Measurements from ENCODE around the gene NWD2.
"Not testable (repeated sequence)": the region's sequence is repeated elsewhere in the genome, so short reads cannot be mapped to it uniquely, and the experiment has no call there.

Gene NWD2, protein sequence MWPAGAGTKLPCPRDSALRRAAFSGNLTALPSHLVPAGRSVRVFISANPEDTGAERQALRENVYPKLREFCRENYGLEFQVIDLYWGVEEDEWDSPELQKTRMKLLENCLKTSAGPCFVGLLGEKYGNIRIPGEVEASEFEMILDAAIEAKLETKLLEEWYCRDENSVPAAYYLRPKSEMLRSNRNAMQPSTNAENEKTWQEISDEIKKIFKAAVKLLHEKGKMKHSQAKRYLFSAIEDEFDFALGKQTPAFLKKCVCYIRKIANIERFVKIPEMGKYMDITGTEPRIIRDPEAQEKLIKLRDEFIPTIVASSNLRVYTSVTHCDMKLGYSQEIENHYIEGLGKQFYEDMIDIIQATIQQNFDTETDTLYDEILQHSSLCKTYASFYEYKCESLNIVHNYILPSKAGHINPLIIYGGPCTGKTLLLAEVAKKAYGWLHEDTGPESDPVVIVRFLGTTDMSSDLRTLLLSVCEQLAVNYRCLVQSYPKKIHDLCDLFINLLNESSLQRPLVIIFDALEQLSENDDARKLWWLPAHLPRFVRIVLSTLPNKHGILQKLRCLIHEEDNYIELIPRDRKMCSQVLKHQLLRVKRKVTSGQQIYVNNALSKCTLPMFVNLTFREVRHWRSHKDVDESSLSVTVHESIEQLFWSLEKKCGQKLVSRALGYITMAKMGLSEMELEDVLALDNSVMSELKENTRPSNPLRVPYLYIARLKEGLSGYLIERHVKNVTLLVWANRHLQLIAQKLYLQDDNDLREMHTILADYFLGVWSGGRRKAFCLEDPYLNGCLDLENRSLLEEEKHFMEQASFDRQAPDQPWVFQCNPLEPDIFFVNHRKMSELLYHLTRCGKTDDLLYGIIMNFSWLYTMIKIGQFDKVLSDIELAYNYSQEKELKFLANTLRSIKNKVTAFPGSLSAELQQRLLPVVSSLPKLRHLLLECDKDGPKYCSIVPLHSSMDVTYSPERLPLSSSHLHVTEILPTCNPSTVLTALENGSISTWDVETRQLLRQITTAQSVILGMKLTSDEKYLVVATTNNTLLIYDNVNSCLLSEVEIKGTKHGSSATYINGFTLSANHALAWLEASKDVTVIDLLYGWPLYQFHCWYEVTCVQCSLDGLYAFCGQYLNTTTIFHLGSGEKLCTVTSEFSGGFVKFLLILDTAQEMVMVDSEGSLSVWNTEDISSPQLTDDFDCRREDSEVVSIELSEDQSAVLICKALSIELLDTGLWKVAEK (N-terminal part only)

DNA sequence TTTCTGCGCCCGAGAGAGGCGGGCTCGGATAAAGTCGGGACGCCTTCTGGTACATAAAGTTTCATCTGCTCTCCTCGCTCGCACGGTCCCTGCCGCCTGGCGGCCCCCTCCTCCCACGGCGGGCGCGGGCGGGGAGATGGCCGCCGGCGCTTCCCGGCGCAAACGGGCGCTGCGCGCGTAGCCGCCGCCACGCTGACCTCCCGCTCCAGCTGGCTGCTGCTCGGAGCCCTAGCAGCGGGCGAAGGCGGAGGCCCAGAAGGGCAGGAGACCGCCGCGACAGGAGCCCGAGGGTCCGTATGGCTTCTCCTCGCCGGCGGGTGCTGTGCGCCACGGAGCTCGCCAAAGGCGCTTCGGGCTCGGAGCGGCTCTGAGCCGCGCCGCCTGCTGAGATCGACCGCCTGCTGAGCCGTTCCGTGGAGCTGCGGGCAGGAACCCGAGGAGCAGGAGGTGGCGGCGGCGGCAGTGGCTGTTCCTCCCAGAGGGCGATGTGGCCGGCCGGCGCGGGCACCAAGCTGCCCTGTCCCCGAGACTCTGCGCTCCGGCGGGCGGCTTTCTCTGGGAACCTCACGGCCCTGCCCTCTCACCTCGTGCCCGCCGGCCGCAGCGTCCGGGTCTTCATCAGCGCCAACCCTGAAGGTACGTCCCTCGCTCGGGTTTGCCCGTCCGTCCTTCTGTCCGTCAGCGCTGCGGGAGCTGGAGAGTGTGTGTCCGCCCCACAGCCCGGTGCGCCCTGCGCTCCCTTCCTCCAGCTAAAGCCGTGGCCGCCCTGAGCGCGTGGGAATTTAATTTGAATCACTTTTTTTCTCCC is at the start of gene NWD2:
Gene NWD2 (plus strand): TSS at position 161 of the 808 bp plus-strand sequence. CDS start 325 bp downstream, at position 486.
- no peaks in the 10 kb centered on the region for H3K9me3 Mint-ChIP-seq
- DNase-seq = no peak
- peaks cover 37% of the 10 kb centered on the region for H3K27me3 Mint-ChIP-seq
- H3K36me3 Mint-ChIP-seq (ENCODE audit: low read depth) = no peaks in the 10 kb centered on the region
- no peak within 1 kb of the TSS for H3K4me3 Mint-ChIP-seq
- ATAC-seq = no peak
- H3K27ac Mint-ChIP-seq = no peak within 1 kb of the TSS
- peaks cover 1% of the 10 kb centered on the region for H3K4me1 Mint-ChIP-seq

DNA sequence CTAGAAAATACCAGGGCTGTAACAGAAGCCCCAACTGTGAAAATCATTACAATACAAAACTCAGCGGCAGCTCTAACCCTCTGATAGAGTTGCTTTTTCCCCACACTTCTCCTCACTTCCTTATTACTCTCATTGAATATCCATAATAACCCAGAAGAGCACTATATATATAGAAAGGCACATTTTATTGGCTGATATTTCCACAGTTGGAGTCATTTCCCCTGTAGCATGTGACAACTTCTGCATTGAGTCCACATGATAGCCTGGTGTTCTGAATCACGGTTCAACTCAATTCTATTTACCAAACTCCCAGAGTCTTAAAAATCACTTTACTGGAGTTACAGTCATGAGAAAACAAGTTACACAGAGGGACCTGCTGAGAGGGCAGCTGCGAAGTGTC is 46.6 kb upstream of the NWD2 start:
- Mint-ChIP-seq H3K9me3 (no peaks in the 10 kb centered on the region), H3K4me3 (no peak overlapping the region), H3K36me3 (ENCODE audit: low read depth) (no peaks in the 10 kb centered on the region), H3K27me3 (no peaks in the 10 kb centered on the region), H3K27ac (no peak overlapping the region), H3K4me1 (no peaks in the 10 kb centered on the region)
- DNase-seq (no peak), ATAC-seq (no peak)

DNA sequence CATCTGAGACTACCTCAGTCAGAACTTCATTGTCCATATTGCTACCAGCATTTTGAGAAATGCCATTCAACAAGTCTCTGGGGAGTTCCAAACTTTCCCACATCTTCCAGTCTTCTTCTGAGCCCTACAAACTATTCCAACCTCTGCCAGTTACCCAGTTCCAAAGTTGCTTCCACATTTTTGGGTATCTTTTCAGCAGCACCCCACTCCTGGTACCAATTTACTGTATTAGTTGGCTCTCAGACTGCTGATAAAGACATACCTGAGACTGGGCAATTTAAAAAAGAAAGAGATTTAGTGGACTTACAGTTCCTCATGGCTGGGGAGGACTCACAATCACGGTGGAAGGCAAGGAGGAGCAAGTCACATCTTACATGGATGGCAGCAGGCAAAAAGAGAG is 39.8 kb upstream of the NWD2 start:
- H3K27ac Mint-ChIP-seq; DNase-seq; H3K27me3 Mint-ChIP-seq; H3K36me3 Mint-ChIP-seq (ENCODE audit: low read depth); ATAC-seq; H3K4me1 Mint-ChIP-seq; H3K4me3 Mint-ChIP-seq: not testable (repeated sequence)
- H3K9me3 Mint-ChIP-seq = peaks cover 16% of the 10 kb centered on the region

DNA sequence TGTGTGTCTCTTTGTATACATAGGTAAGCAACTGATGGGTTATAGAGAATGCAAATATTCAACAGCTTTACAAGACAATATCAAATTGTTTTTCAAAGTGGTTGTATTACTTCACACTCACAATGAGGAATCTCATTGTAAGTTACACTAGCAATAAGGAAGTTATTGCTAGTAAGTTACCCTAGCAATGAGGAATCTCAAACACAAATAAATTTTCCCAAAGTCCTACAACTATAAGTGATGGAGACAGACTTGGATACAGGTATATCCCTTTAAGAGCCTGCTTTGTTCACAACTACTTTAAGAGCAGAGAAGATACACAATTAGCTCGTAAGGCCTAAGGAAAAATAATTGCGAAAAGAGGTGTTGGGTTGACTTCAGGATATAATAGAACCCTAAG is 28.3 kb upstream of the NWD2 start:
- H3K4me3 Mint-ChIP-seq = no peak overlapping the region
- H3K9me3 Mint-ChIP-seq = no peaks in the 10 kb centered on the region
- no peak overlapping the region for H3K27ac Mint-ChIP-seq
- no peaks in the 10 kb centered on the region for H3K4me1 Mint-ChIP-seq
- H3K36me3 Mint-ChIP-seq (ENCODE audit: low read depth) = no peaks in the 10 kb centered on the region
- no peak for DNase-seq
- no peak for ATAC-seq
- peaks cover 3% of the 10 kb centered on the region for H3K27me3 Mint-ChIP-seq

DNA sequence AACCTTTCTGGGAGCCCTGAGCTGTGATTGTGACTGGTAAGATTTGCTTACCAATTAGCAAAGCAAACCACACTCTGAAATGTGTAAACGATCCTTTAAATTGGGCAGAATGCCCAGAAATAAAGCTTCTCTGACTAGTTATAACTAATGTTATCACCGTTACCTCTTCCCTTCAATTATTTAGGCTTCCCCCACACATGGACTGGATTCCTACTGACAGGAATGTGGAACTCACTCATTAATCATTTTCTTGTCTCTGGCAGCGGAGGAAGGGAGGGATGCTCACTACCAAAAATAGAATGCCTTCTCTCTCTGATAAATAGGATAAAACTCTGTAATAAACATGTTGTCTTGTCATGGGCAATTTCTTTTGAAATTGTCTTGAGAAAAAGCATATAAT is 25.3 kb upstream of the NWD2 start:
- Mint-ChIP-seq H3K4me3 (no peak overlapping the region), H3K9me3 (no peaks in the 10 kb centered on the region), H3K36me3 (ENCODE audit: low read depth) (no peaks in the 10 kb centered on the region), H3K27ac (no peak overlapping the region), H3K4me1 (no peaks in the 10 kb centered on the region), H3K27me3 (peaks cover 3% of the 10 kb centered on the region)
- DNase-seq (no peak), ATAC-seq (no peak)

DNA sequence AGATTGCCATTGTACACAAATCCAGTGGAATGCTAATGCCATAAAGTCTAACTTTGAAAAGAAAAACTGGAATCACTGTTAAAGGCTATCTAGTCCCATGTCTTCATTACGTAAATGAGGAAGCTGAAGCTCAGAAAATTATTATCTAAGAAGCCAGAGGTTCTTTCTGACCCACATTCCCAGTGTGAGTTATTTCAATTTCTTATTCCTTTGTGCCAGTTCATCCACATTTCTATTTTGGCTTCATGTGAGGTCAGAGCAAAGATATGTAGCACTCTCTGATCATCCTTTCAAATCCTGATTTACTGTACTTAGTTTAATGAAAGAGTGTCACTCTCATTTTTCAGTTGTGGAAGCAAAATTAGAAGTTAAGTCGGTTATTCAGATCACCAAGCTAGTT is 24.6 kb upstream of the NWD2 start:
- H3K4me3 Mint-ChIP-seq = no peak overlapping the region
- DNase-seq = no peak
- peaks cover 3% of the 10 kb centered on the region for H3K27me3 Mint-ChIP-seq
- no peaks in the 10 kb centered on the region for H3K36me3 Mint-ChIP-seq (ENCODE audit: low read depth)
- H3K27ac Mint-ChIP-seq = no peak overlapping the region
- no peaks in the 10 kb centered on the region for H3K9me3 Mint-ChIP-seq
- H3K4me1 Mint-ChIP-seq = no peaks in the 10 kb centered on the region
- ATAC-seq = no peak

DNA sequence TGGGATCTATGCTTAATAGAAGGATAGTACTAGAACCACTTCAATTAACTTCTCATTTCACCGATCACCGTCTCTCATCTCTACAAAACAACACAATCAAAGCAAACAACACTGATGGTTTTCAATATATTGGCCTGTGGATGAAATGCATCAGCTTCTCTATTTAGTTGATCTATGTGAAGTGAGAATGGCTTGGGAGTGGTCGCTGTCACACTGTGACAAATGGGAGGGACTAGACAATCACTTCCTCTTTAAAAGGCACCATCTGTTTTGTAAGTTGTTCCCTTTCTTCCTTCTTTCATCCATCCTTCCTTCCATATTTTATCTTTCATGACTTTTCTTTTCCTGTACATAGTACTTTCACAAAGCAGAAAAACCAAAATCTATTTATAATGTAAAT is 23.9 kb upstream of the NWD2 start:
- H3K27me3 Mint-ChIP-seq = peaks cover 3% of the 10 kb centered on the region
- no peak for ATAC-seq

DNA sequence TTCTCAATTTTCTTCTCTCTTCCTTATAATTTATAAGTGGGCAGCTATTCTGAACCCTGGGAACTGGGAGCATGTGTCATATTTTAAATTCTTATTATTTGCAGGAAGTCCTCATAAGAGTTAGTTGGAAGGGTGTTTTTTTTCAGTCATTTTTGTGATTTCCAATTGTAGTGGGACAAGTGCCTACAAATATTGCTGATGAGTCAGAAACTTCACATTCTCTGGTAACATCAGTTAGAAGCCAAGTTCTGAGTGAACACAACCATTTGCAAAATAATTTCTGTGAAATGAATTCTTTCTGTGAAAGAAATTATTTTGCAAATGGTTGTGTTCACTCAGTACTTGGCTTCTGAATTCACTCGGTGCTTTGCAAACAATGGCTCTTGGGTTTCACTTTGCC is 20.8 kb upstream of the NWD2 start:
- no peak overlapping the region for H3K27ac Mint-ChIP-seq
- H3K4me3 Mint-ChIP-seq = no peak overlapping the region
- ATAC-seq (no peak), DNase-seq (no peak)
- peaks cover 3% of the 10 kb centered on the region for H3K27me3 Mint-ChIP-seq
- H3K36me3 Mint-ChIP-seq (ENCODE audit: low read depth) = no peaks in the 10 kb centered on the region
- H3K4me1 Mint-ChIP-seq = no peaks in the 10 kb centered on the region
- H3K9me3 Mint-ChIP-seq = no peaks in the 10 kb centered on the region

More for the DNA sequence above, 23.9 kb upstream of the NWD2 start:
- Mint-ChIP-seq H3K4me1 (no peaks in the 10 kb centered on the region), H3K9me3 (no peaks in the 10 kb centered on the region), H3K4me3 (no peak overlapping the region), H3K36me3 (ENCODE audit: low read depth) (no peaks in the 10 kb centered on the region), H3K27ac (no peak overlapping the region)
- DNase-seq = no peak

DNA sequence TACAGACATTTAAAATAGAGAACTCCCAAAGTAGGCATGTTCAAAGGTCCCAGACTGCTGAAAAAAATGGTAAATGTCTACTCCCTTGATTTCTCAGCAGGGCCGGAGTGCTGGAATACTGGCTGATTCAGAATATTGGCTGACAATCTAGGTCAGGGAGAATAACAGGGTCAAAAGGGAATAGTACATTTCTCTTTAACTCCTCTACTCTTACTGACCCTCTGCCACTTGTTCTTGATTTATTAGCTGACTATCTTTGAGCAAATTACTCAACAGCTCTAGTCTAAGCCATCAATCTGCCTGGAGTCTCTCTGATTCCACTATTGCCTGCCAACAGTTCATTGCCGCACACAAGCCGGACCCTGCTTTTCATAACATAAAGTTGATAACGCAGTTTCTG is 19.7 kb upstream of the NWD2 start:
- Mint-ChIP-seq H3K4me1 (no peaks in the 10 kb centered on the region), H3K4me3 (no peak overlapping the region), H3K27ac (no peak overlapping the region), H3K27me3 (no peaks in the 10 kb centered on the region), H3K9me3 (no peaks in the 10 kb centered on the region), H3K36me3 (ENCODE audit: low read depth) (no peaks in the 10 kb centered on the region)
- no peak for ATAC-seq
- DNase-seq = no peak

DNA sequence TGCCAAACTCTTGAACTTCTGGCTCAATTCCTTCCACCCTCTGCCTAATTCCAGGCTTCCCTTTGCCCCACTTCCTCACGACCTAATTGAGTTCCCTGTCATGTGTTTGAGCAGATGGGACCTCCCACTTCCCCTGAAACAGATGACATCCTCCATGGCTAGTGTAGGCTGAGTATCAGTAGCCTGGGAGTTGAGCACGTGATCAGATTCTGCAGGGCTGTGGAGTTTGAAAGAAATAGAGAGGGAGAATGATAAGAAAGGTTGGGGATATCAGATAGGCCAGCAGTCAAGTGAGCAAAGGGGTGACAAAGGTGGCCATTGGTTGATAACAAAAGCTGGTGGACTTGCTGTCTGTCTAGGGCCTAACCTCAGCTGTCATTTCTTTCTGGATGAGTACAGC is 18.8 kb upstream of the NWD2 start:
- no peaks in the 10 kb centered on the region for H3K4me1 Mint-ChIP-seq
- H3K4me3 Mint-ChIP-seq = no peak overlapping the region
- H3K27ac Mint-ChIP-seq = no peak overlapping the region
- no peak for DNase-seq
- no peaks in the 10 kb centered on the region for H3K36me3 Mint-ChIP-seq (ENCODE audit: low read depth)
- no peak for ATAC-seq
- H3K27me3 Mint-ChIP-seq = no peaks in the 10 kb centered on the region
- H3K9me3 Mint-ChIP-seq = no peaks in the 10 kb centered on the region

DNA sequence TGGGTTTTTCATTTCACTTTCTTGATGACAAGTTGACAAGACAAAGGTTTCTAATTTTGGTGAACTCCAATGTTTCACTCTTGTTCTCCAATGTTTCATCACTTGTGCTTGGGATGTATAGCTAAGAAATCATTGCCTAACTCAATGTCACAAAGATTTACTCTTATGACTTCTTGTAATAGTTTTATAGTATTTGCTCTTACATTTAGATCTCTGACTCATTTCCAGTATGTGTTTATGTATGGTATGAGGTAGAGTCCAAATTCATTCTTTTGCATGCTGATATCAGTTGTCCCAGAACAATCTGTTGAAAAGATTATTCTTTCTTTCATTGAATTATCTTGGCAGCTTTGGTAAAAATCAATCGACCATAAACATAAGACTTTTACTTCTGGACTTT is 12.2 kb upstream of the NWD2 start:
- H3K36me3 Mint-ChIP-seq (ENCODE audit: low read depth) = no peaks in the 10 kb centered on the region
- ATAC-seq = no peak

DNA sequence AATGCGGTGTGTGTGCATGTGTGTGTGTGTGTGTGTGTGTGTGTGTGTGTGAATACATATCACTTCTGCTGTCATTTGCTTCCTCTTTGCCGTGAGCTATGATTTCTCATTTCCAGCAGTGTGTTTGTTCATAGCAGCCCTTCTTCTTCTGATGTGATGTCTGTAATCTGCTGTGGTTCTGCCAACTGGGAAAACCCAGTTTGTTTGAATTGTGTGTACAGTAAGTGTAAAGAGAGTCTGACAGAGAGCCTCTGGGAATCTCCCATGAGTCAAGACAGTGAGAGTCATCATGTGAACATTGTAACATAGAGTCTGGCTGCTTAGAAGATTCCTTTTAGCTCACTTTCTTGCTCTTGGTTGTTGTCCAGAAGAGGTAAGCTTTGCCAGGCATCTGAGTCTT is 8.4 kb upstream of the NWD2 start:
- no peaks in the 10 kb centered on the region for H3K9me3 Mint-ChIP-seq
- H3K36me3 Mint-ChIP-seq (ENCODE audit: low read depth) = no peaks in the 10 kb centered on the region
- H3K4me3 Mint-ChIP-seq = no peak overlapping the region
- DNase-seq (no peak), ATAC-seq (no peak)
- peaks cover 2% of the 10 kb centered on the region for H3K27me3 Mint-ChIP-seq
- no peaks in the 10 kb centered on the region for H3K4me1 Mint-ChIP-seq
- no peak overlapping the region for H3K27ac Mint-ChIP-seq

More for the DNA sequence above, 12.2 kb upstream of the NWD2 start:
- H3K27me3 Mint-ChIP-seq = no peaks in the 10 kb centered on the region
- no peak overlapping the region for H3K4me3 Mint-ChIP-seq
- DNase-seq = no peak
- no peaks in the 10 kb centered on the region for H3K4me1 Mint-ChIP-seq
- no peak overlapping the region for H3K27ac Mint-ChIP-seq
- no peaks in the 10 kb centered on the region for H3K9me3 Mint-ChIP-seq

DNA sequence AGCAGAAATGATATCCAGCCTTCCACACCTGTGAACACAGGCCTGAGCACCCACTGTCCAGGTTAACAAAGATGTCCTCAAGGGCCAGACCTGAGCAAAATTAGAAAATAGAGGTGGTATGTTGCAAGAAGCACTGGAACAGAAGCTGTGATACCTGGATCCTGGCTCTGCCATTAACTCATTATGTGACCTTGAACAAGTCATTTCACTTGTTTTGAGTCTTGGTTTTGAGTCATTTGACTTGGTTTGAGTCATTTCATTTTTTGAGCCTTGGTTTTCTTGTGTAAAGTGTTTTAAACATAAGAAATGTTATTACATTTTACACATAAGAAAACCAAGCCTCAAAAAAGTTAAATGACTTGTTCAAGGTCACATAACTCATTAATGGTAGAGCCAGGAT is 2.9 kb upstream of the NWD2 start:
- no peak overlapping the region for H3K4me3 Mint-ChIP-seq
- no peaks in the 10 kb centered on the region for H3K9me3 Mint-ChIP-seq
- DNase-seq (no peak), ATAC-seq (no peak)
- H3K27me3 Mint-ChIP-seq = peaks cover 30% of the 10 kb centered on the region
- peaks cover 1% of the 10 kb centered on the region for H3K4me1 Mint-ChIP-seq
- no peak overlapping the region for H3K27ac Mint-ChIP-seq
- H3K36me3 Mint-ChIP-seq (ENCODE audit: low read depth) = no peaks in the 10 kb centered on the region

DNA sequence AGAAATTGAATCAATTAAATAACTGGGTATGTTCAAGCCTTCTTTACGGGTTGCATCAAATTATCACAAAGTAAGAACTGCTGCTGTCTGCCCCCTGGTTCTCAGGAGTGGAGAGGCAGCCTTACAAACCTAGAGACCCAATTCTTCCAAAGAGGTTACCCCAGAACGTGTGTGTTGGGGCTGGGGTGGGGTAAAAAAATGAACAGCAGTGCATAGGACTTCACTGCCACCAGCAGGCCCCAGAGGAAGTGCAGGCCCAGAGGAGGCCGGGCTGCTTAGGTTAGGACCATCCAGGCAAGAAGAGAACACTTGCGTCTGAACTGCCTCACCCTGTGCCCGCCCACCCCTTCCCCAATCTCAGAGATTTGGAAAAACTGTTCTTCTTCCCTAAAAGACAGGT is 1.5 kb upstream of the NWD2 start:
- ATAC-seq = no peak
- Mint-ChIP-seq H3K4me1 (peaks cover 1% of the 10 kb centered on the region), H3K27me3 (peaks cover 33% of the 10 kb centered on the region), H3K36me3 (ENCODE audit: low read depth) (no peaks in the 10 kb centered on the region), H3K4me3 (no peak overlapping the region), H3K9me3 (no peaks in the 10 kb centered on the region), H3K27ac (no peak overlapping the region)
- no peak for DNase-seq

All from activated naive CD8-positive, alpha-beta T cell treated with anti-CD3 and anti-CD28 coated beads, Interleukin-2, amount 50 U/mL, for 24 hours (primary cell).